Measurements from ENCODE around the gene GALNT2. TPM values are rescaled to one million over a fixed set of nuclear protein-coding genes. Genes with fewer than 3 reads are reported as not detected.

The GALNT2 gene
- total RNA-seq, 1 donor from 2014 or later, result 28.3 TPM

- H3K4me3 ChIP-seq, result no peak overlapping the region
- H3K27ac ChIP-seq (replicated peaks), result no peak overlapping the region
- H3K36me3 ChIP-seq, result no peaks in the 10 kb centered on the region
- H3K27me3 ChIP-seq (ENCODE audit: low read depth), result no peaks in the 10 kb centered on the region
- DNase-seq, result no peak
- H3K9me3 ChIP-seq (replicated peaks), result no peaks in the 10 kb centered on the region
- H3K4me1 ChIP-seq, result peaks cover 52% of the 10 kb centered on the region
- TF ChIP-seq CTCF (IDR thresholded peaks at IDR 0.05; ENCODE audit: borderline replicate concordance), result no peak
- intact Hi-C loops (cut with micrococcal nuclease), result no loop called here
Observed at GRCh38 chr1:230174041-230174440, 107.0 kb downstream of the GALNT2 start.

- no peaks in the 10 kb centered on the region for H3K27me3 ChIP-seq (ENCODE audit: low read depth)
- no peak for DNase-seq
- H3K4me3 ChIP-seq, result no peak overlapping the region
- no peaks in the 10 kb centered on the region for H3K9me3 ChIP-seq (replicated peaks)
- no peaks in the 10 kb centered on the region for H3K36me3 ChIP-seq
- peaks cover 53% of the 10 kb centered on the region for H3K4me1 ChIP-seq
- H3K27ac ChIP-seq (replicated peaks), result no peak overlapping the region
- TF ChIP-seq CTCF (IDR thresholded peaks at IDR 0.05; ENCODE audit: borderline replicate concordance), result no peak
- intact Hi-C loops (cut with micrococcal nuclease), result no loop called here
Observed at GRCh38 chr1:230174471-230175162, 107.6 kb downstream of the GALNT2 start.

GRCh38 chr1:230175163-230175747 is 108.2 kb downstream of the GALNT2 start:
- intact Hi-C loops (cut with micrococcal nuclease), result no loop called here
- H3K27ac ChIP-seq (replicated peaks), result no peak overlapping the region
- H3K4me1 ChIP-seq, result peaks cover 48% of the 10 kb centered on the region
- no peaks in the 10 kb centered on the region for H3K36me3 ChIP-seq
- DNase-seq, result no peak
- no peaks in the 10 kb centered on the region for H3K27me3 ChIP-seq (ENCODE audit: low read depth)
- no peak for TF ChIP-seq CTCF (IDR thresholded peaks at IDR 0.05; ENCODE audit: borderline replicate concordance)
- H3K9me3 ChIP-seq (replicated peaks), result no peaks in the 10 kb centered on the region
- no peak overlapping the region for H3K4me3 ChIP-seq

- Histone ChIP-seq H3K4me1 (peaks cover 43% of the 10 kb centered on the region), H3K4me3 (no peak overlapping the region), H3K27me3 (ENCODE audit: low read depth) (no peaks in the 10 kb centered on the region), H3K36me3 (no peaks in the 10 kb centered on the region), H3K27ac (replicated peaks) (no peak overlapping the region), H3K9me3 (replicated peaks) (no peaks in the 10 kb centered on the region)
- no peak for DNase-seq
- intact Hi-C loops (cut with micrococcal nuclease), result no loop called here
- no peak for TF ChIP-seq CTCF (IDR thresholded peaks at IDR 0.05; ENCODE audit: borderline replicate concordance)
Observed at GRCh38 chr1:230175839-230176238, 108.8 kb downstream of the GALNT2 start.

- DNase-seq, result no peak
- no peak for TF ChIP-seq CTCF (IDR thresholded peaks at IDR 0.05; ENCODE audit: borderline replicate concordance)
- H3K27me3 ChIP-seq (ENCODE audit: low read depth), result no peaks in the 10 kb centered on the region
- peaks cover 40% of the 10 kb centered on the region for H3K4me1 ChIP-seq
- H3K36me3 ChIP-seq, result no peaks in the 10 kb centered on the region
- intact Hi-C loops (cut with micrococcal nuclease), result no loop called here
- H3K27ac ChIP-seq (replicated peaks), result peak overlapping the region; percentile 77
- no peaks in the 10 kb centered on the region for H3K9me3 ChIP-seq (replicated peaks)
- H3K4me3 ChIP-seq, result peak overlapping the region; percentile 56
Observed at GRCh38 chr1:230176326-230176725, 109.3 kb downstream of the GALNT2 start.

All from left ventricle myocardium inferior (tissue), 1 donor.